Upper lobe of left lung (tissue), 6 donors: ENCODE results near the gene TMPRSS6. TPM values are rescaled to one million over a fixed set of nuclear protein-coding genes. Genes with fewer than 3 reads are reported as not detected.

Source experiments
- ATAC-seq, 2 donors: fragments of 200-7000 bp; cut with Tn5 transposase; one replicate each; pipeline ENCODE4 v1.9.1; 2022; ENCODE audit warnings: mild to moderate bottlenecking in 2 of 2, moderate library complexity in 2 of 2; ENCODE audit not compliant: low FRiP score in 2 of 2
- DNase-seq, 2 donors: peaks; one replicate each; pipeline ENCODE4 v3.0.0-alpha.2; 2019 to 2020
- H3K27ac ChIP-seq, 4 donors: fragments of 200-600 bp; sonication (generic); one replicate each; pipeline ENCODE4 v1.5.1; 2016 to 2019
- H3K27me3 ChIP-seq, 4 donors: fragments of 200-600 bp; sonication (generic); one replicate each; pipeline ENCODE4 v1.5.1; 2017 to 2019
- H3K36me3 ChIP-seq, 4 donors: fragments of 200-600 bp; sonication (generic); one replicate each; pipeline ENCODE4 v1.5.1; 2016 to 2019
- H3K4me1 ChIP-seq, 4 donors: fragments of 200-600 bp; sonication (generic); one replicate each; pipeline ENCODE4 v1.5.1; 2018 to 2019
- H3K4me3 ChIP-seq, 4 donors: fragments of 200-600 bp; sonication (generic); one replicate each; pipeline ENCODE4 v1.5.1; 2017 to 2019; ENCODE audit warnings: mild to moderate bottlenecking in 2 of 4, moderate library complexity in 1 of 4
- H3K9me3 ChIP-seq, 4 donors: fragments of 200-600 bp; sonication (generic); one replicate each; pipeline ENCODE4 v1.5.1; 2018 to 2019
- CTCF ChIP-seq, 6 experiments: fragments of 450-650 bp in 4 of 6; fragments of 200-600 bp in 2 of 6; sonication (generic) in 2 of 6; IDR thresholded peaks; one replicate each; pipeline ENCODE4 v1.5.1; 2016 to 2019; ENCODE audit warnings: antibody characterized with exemption in 6 of 6
- EP300 ChIP-seq, 4 donors: sonication (generic); formaldehyde crosslinking; IDR thresholded peaks; one replicate each; pipeline ENCODE4 v1.5.1; 2017; ENCODE audit warnings: antibody characterized with exemption in 4 of 4, control low read depth in 2 of 4
- POLR2A ChIP-seq, 4 donors: fragments of 450-650 bp; IDR thresholded peaks; one replicate each; pipeline ENCODE4 v1.5.1; 2016 to 2017; ENCODE audit warnings: antibody characterized with exemption in 4 of 4, mild to moderate bottlenecking in 2 of 4
- POLR2AphosphoS5 ChIP-seq, 2 donors: sonication (generic); formaldehyde crosslinking; IDR thresholded peaks; one replicate each; pipeline ENCODE4 v1.5.1; 2017; ENCODE audit warnings: antibody characterized with exemption in 2 of 2
- WGBS, 2 donors: methylation state at CpG; one replicate each; pipeline ENCODE4 v1.1.5; 2017 to 2018; 5-methylcytosine and 5-hydroxymethylcytosine counted together
- total RNA-seq, 6 donors: library from RNA; depleted of rRNA in 4 of 6; stranded (reverse); fragments of >200 nt in 4 of 6; gene quantifications; one replicate each; pipeline versions ENCODE4 v1.1.0 to v1.2.1, GENCODE V29; 2016 to 2021
- donor health status: DM: no; HTN: no; CAD: no; lungs with moderate emphysema.
- donor health status: DM: no; HTN: yes; CAD: no; lungs with severe emphysema.

Gene TMPRSS6
- total RNA-seq, 6 donors from 2014 or later = 0.47 to 8.2 (median 2.0) TPM

- Histone ChIP-seq H3K27ac (no peak overlapping the region), H3K9me3 (no peaks in the 10 kb centered on the region), H3K4me1 (no peaks in the 10 kb centered on the region), H3K36me3 (no peaks in the 10 kb centered on the region), H3K27me3 (no peaks in the 10 kb centered on the region), H3K4me3 (no peak overlapping the region)
- 87 to 88% methylated on average over 13 of the region's 13 CpGs for WGBS, 2 donors
- ATAC-seq (no peak), DNase-seq (no peak)
- no peak for TF ChIP-seq POLR2AphosphoS5 (IDR thresholded peaks at IDR 0.05)
- TF ChIP-seq EP300 (IDR thresholded peaks at IDR 0.05) = no peak
- no peak for TF ChIP-seq CTCF (IDR thresholded peaks at IDR 0.05)
- TF ChIP-seq POLR2A (IDR thresholded peaks at IDR 0.05) = no peak
Measured at GRCh38 chr22:37111156-37111717, 1.7 kb upstream of the TMPRSS6 start.

GRCh38 chr22:37107816-37108621 is 1.5 kb downstream of the TMPRSS6 start:
- H3K27me3 ChIP-seq = no peaks in the 10 kb centered on the region
- DNase-seq (peak in 1 of 2 donors; percentile 48), ATAC-seq (no peak)
- H3K4me1 ChIP-seq = no peaks in the 10 kb centered on the region
- no peak overlapping the region for H3K4me3 ChIP-seq
- H3K36me3 ChIP-seq = no peaks in the 10 kb centered on the region
- no peak for TF ChIP-seq CTCF (IDR thresholded peaks at IDR 0.05)
- no peak for TF ChIP-seq POLR2AphosphoS5 (IDR thresholded peaks at IDR 0.05)
- no peak for TF ChIP-seq EP300 (IDR thresholded peaks at IDR 0.05)
- no peak for TF ChIP-seq POLR2A (IDR thresholded peaks at IDR 0.05)
- 86 to 91% methylated on average over 12 to 14 of the region's 18 CpGs for WGBS, 2 donors
- H3K9me3 ChIP-seq = no peaks in the 10 kb centered on the region
- no peak overlapping the region for H3K27ac ChIP-seq

- no peaks in the 10 kb centered on the region for H3K36me3 ChIP-seq
- no peak for ATAC-seq
- no peak overlapping the region for H3K27ac ChIP-seq
- H3K4me3 ChIP-seq = no peak overlapping the region
- DNase-seq = no peak
- H3K9me3 ChIP-seq = no peaks in the 10 kb centered on the region
- WGBS, 2 donors = 84 to 85% methylated on average over 5 of the region's 5 CpGs
- no peak for TF ChIP-seq POLR2A (IDR thresholded peaks at IDR 0.05)
- TF ChIP-seq EP300 (IDR thresholded peaks at IDR 0.05) = no peak
- no peak for TF ChIP-seq POLR2AphosphoS5 (IDR thresholded peaks at IDR 0.05)
- no peak for TF ChIP-seq CTCF (IDR thresholded peaks at IDR 0.05)
- peaks cover 0 to 3% (median under 1%) of the 10 kb centered on the region in 4 donors for H3K4me1 ChIP-seq
- no peaks in the 10 kb centered on the region for H3K27me3 ChIP-seq
Measured at GRCh38 chr22:37105990-37106389, 3.5 kb downstream of the TMPRSS6 start.

- no peaks in the 10 kb centered on the region for H3K27me3 ChIP-seq
- no peak overlapping the region for H3K4me3 ChIP-seq
- ATAC-seq (no peak), DNase-seq (no peak)
- H3K9me3 ChIP-seq = no peaks in the 10 kb centered on the region
- H3K27ac ChIP-seq = no peak overlapping the region
- WGBS, 2 donors = 24 to 57% methylated on average over 2 to 7 of the region's 7 CpGs
- no peaks in the 10 kb centered on the region for H3K36me3 ChIP-seq
- TF ChIP-seq POLR2A (IDR thresholded peaks at IDR 0.05) = no peak
- TF ChIP-seq POLR2AphosphoS5 (IDR thresholded peaks at IDR 0.05) = no peak
- no peak for TF ChIP-seq EP300 (IDR thresholded peaks at IDR 0.05)
- no peak for TF ChIP-seq CTCF (IDR thresholded peaks at IDR 0.05)
- peaks cover 0 to 11% (median 3%) of the 10 kb centered on the region in 4 donors for H3K4me1 ChIP-seq
Measured at GRCh38 chr22:37105154-37105553, 4.4 kb downstream of the TMPRSS6 start.
